Colon (tissue), 2 donors: ENCODE data around the gene TNC.

Source experiments
- FAIRE-seq: peaks from 2 replicates; lab custom pipeline; 2012; peaks lifted over from hg19 to GRCh38; lab: Jason Lieb, UNC
- donor health status: control.
- donor health status: control.

Gene TNC

GRCh38 chr9:115117999-115118878 lies at the start of gene TNC:
TNC (minus strand) TSS chr9:115118157; CDS start chr9:115091018, 27,139 bp downstream.
- FAIRE-seq, result no peak

GRCh38 chr9:115167175-115167574 lies 49.2 kb upstream of the TNC start:
- no peak for FAIRE-seq

- no peak for FAIRE-seq
Observed at GRCh38 chr9:115165233-115165632, 47.3 kb upstream of the TNC start.

GRCh38 chr9:115164511-115164974 lies 46.6 kb upstream of the TNC start:
- FAIRE-seq, result no peak

- FAIRE-seq, result no peak
Observed at GRCh38 chr9:115162946-115163345, 45.0 kb upstream of the TNC start.

GRCh38 chr9:115161446-115161845 lies 43.5 kb upstream of the TNC start:
- no peak for FAIRE-seq

DNA sequence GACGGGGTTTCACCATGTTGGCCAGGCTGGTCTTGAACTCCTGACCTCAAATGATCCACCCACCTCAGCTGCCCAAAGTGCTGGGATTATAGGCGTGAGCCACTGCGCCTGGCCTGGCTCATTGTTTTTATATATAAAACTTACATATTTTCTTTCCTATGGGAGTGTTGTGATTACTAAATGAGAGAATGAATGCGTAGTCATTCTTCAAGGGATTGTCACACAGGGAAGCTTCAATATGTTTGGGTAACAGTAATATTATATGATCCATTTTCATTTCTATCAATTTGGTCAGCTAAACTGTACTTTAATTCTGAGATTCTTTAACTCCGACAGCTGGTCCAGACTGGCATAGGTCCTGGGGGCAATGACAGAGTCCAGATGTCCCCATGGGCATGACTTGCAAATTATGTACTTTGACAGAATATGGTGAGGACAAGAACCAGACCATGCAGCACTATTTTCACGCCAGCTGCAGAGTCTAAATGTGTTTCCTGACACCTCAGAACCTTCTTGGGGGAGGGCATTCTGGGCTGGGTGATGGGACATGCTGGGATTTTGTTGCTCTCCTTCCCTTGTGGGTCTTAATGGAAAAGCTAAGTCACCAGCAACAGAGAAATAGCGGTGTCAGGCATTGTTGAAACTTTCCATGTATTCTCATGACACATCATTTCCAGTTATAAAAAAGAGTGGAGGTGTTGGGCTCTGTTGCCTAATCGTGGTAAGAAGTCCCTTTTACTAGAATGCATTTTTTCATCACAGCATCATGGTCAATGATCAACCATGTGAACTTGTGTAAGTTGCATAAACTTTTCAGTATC lies 40.9 kb upstream of the TNC start:
- FAIRE-seq, result no peak

DNA sequence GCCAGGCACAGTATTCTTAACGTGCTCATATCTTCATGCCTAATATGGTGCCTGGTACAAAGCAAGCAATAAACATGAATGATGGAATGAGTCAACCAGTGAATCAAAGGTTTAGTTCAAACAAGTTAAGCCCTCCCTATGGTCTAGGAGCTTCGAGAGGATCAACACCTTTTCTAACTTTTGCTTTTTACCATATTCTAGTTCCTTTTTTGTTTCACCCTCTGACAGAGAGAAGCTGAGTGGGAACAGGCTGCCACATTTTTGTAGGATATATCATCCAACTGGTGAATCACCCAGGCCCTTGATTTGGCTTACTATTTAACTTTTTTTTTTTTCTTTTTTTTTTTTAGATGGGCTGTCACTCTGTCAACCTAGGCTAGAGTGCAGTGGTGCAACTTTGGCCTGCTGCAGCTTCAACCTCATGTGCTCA lies 39.3 kb upstream of the TNC start:
- no peak for FAIRE-seq

DNA sequence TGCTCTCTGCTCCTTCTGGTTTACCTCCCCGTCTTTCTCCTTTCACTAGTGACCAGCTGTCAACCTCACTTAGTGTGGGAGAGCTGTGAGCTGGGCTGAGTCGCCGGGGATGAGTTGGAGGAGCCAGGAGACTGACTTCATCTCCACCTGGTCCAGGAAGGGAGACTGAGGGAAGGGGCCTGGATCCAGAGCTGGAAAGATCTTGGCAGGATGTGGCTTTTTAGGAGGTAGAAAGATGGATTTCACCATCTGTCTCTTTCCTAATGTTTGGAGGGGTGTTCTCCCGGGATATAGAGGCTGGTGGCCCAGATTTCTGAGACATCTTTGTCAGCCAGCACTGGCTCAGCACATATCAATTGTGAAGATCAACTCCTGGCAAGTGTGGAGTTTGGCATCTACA lies 37.1 kb upstream of the TNC start:
- no peak for FAIRE-seq

- no peak for FAIRE-seq
Observed at GRCh38 chr9:115154617-115155016, 36.7 kb upstream of the TNC start.

DNA sequence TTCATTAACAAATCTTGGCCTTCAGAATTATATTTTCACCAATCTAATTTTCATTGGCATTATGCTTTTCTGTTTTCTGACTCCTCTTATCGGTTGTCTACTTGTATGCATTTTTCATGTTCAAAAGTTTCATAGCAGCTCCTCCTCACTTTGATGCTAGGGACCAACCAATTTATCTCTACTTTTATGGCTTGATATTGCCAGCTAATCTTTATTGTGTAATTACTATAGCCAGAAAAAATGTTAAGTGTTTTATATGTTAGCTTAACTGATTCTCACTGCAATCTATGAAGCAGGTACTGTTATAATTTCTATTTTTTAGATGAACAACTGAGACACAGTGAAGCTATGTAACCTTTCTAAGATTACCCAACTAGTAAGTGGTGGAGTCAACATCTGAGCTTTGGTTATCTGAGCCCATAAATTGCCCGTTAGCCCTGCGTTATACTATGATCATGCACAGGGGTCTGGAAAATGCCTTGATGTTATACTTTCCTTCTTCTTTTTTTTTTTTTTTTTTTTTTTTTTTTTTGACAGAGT lies 34.4 kb upstream of the TNC start:
- FAIRE-seq, result no peak

DNA sequence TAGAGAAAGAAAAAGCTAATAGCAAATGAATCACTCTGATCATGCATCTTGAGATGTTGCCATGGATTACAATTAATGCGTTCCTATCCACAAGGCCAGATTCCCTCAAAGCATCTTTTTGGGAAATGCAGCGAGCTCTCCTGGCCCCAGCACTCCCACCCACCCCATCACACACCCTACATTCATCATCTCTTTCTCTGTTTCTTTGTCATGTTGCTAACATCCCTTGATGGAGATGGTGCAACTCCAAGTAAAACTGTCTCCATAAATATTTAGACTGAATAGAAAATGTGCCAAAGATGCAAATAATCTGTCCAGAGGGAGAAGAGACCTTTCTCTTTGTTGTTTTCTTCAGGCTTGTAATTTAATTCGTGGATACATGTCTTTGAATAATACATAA lies 30.8 kb upstream of the TNC start:
- no peak for FAIRE-seq

GRCh38 chr9:115146581-115147021 lies 28.6 kb upstream of the TNC start:
- no peak for FAIRE-seq

DNA sequence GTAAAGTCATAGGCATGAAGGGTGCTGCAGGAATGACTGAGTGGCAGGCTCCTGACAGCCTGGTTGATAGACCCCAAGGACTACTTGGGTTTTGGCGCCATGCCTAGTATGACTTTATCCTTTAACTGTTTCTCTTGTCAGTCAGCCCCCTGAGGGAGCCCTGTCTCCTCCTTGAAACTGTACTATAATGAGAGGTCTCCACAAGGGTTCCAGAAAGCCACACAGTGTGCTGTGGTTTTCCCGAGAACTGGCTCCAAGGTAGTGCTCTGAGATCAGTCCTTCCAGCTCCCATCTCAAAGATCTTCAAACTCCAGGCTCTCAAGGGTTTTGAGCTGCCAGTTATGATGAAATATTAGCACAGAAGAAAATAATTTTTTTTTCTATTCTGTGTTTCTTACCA lies 26.7 kb upstream of the TNC start:
- FAIRE-seq, result no peak

GRCh38 chr9:115143689-115144088 lies 25.7 kb upstream of the TNC start:
- no peak for FAIRE-seq

DNA sequence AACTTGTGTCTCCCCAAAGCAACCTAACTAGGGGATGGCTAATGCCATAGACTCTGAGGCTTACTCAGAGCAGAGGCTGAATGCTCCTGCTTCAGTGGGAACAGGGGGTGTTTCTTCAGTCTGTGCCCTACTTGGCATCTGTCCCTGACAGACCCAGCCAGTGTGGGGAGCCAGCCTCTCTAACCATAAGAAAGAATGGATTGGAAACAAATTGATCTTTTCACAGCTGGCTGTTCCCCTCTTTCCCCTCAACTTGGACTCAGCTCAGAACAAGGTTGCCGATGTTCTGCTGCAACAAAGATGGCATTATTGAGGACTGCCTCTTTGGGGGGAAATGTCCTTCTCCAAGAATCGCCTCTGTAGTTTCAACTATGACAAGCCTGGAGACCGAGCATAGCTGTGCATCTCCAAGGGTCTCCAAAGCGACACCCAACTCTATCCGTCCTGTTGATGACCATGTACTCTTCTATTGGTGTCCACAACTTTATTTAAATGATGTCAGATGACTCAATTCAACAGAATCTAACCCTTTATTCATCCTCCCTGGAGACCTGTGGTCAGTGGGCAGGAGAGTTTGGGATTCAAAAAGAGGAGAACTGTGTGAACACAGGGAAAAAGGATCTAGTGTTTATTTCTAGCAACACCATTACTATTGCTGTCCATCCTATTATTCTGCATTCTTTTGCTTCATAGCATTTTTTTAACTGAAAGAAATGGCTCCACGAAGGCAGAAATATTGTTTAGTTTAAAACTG lies 24.7 kb upstream of the TNC start:
- FAIRE-seq, result no peak

GRCh38 chr9:115142090-115142489 lies 24.1 kb upstream of the TNC start:
- FAIRE-seq, result no peak

GRCh38 chr9:115141612-115142011 lies 23.7 kb upstream of the TNC start:
- FAIRE-seq, result no peak

- no peak for FAIRE-seq
Observed at GRCh38 chr9:115138151-115138550, 20.2 kb upstream of the TNC start.

GRCh38 chr9:115137526-115137925 lies 19.6 kb upstream of the TNC start:
- FAIRE-seq, result no peak

GRCh38 chr9:115135821-115136778 lies 18.1 kb upstream of the TNC start:
- FAIRE-seq, result no peak
